NOMO-1 treated with DMSO at 0.1 percent for 48 hours (cell line): ENCODE measurements around the gene EXD3.
"Not testable (repeated sequence)": the region's sequence is repeated elsewhere in the genome, so short reads cannot be mapped to it uniquely, and the experiment has no call there.

Experiments used
- DNase-seq: peaks from one replicate; lab custom pipeline; 2025; ENCODE audit not compliant: unreplicated experiment; lab: John Stamatoyannopoulos, UW

Gene EXD3, protein sequence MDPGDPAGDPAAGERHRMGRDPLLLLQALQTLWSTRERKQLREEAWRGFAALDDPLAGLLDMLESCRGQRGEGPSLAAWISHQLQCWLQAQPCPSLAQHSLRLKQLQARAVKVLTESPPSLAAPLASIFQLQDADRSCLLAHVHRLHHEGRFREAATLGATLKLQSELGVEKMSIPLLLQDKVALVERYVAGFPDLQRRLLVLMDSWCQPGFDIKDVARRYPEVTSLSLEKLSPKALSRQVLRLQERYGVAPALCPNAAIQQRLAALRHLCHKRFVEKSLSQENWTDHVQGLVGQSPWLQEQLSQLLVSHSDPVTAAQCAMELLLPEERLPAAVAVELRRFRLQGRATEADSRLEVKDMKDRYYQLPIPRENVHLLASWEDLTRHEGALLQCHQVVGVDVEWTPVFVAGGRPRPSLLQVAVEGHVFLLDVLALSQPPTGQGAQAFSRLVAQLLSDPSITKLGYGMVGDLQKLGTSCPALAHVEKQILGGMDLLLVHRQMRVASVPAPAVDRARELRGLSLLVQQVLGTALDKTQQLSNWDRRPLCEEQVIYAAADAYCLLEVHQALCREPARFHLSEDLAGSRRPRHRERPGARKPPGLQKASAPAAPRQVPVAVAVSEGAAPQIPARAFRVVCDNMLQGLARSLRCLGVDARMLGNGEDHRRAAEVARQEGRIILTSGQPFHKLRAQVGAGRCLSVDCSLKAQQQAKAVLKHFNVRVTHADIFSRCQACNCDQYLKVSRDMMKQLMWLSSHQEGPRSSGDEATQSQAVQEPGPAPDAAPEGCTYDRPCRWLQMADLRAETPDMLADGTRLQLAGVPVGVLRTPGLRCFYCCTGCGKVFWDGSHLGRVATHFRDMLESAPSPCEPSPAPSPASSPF

DNA sequence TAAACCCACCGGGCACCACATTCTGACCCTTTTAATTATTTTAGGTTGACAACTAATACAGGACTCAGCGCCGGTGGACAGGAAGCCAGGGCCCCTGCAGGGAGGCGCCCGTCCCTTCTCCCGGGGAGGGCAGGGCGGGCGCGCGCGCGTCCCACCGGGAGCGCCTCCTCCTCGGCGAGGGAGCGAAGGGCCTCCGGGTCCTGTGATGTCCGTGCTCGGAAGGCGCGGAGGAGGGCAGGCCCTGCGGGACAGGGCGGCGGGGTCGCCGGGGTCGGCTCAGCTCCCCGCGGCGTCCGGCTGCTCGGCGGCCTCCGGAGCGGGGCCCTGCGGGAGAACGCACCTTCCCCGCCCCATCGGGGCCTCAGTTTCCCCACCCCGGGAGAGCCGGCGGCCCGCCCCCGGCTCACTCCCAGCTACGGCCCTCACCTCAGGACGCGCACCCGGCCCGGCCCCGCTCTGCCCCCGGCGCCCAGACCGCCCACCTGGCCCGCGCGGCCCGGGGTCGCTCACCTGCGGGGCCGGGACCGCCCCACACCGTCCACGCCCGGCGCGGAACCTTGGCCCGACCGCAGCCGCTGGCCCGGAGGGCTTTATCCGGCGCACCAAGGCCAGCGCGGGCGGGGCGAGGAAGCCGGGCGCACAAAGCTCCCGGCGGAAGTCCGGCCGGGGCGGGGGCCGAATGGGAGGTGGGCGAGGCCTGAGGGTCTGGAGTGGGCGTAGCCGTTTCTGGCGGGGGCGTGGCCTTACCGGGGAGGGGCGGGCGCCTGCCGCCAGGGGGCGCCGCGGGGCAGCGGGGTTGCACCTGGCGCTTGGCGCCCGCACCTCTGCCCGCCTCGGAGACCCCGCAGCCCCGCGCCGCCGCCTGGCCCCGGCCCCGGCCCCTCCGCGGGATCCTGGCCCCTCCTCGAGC, at the start of gene EXD3, which contains the start of gene NOXA1:
Gene EXD3 (minus strand): TSS at position 559 of the 910 bp plus-strand sequence. CDS start 27,805 bp downstream, outside the sequence.
Gene NOXA1 (plus strand): TSS at position 790 of the 910 bp plus-strand sequence. CDS start 137 bp downstream, outside the sequence.
- DNase-seq = peak; percentile 93

DNA sequence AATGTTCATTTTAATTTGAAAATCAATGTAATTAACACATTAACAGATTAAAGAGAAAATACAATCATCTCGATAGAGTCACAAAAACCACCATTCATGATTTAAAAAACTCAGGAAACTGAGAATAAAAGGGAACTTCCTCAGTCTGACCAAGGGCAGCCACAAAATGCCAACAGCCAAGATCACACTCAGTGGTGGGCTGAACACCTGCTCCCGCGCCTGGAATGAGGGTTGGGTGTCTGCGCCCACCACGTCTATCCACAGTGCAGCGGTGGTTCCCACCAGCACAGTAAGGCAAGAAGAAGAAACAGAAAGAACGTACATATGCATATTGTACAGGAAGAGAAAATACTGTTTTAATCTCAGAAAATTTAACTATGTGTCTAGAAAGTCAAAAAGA, 47.8 kb upstream of the EXD3 start:
- DNase-seq = peak; percentile 35

DNA sequence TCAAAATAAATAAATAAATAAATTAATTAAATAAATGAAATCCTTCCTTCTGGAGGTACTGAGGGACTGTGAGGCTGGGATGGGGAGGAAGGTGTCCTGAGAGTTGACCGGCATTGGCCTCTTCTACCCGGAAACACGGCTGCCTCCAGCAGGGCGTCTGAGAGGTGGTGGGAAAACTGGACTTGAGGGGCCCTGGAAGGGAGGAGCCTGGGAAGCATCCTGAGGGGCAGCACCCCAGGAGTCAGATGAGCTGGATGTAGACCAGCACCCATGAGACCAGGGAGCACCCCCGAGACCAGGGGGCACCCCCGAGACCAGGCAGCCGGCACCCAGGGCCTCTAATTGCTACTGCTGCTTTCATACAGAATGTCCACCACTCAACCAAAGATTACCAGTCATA, 44.9 kb upstream of the EXD3 start:
- DNase-seq = no peak

DNA sequence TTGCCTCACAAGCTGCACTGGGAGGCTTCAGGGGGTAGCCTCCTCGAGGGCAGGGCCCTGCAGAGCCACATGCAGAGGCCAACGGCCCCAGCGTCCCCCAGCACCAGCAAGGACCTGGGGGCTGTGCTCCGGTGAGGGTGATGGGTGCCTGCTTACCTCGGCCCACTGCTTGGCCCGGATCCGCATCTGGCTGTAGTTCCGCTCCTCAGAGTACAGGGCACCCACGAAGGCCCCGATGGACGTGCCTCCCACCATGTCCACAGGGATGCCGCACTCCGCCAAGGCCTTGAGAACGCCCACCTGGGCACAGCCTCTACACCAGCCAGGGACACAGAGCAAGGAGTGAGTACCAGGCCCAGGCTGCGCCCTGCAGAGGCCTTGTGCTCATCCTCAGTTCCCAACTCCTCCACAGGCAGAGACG, 44.2 kb upstream of the EXD3 start:
- DNase-seq = no peak

DNA sequence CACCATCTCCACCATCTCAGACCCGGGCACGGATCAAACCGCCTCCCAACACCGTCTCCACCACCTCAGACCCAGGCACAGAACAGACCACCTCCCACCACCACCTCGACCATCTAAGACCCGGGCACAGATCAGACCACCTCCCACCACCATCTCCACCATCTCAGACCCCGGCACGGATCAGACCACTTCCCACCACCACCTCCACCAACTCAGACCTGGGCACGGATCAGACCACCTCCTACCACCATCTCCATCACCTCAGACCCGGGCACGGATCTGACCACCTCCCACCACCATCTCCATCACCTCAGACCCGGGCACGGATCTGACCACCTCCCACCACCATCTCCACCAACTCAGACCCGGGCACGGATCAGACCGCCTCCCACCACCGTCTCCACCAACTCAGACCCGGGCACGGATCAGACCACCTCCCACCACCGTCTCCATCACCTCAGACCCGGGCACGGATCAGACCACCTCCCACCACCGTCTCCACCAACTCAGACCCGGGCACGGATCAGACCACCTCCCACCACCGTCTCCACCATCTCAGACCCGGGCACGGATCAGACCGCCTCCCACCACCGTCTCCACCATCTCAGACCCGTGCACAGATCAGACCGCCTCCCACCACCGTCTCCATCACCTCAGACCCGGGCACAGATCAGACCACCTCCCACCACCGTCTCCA, 43.6 kb upstream of the EXD3 start:
- DNase-seq = not testable (repeated sequence)

DNA sequence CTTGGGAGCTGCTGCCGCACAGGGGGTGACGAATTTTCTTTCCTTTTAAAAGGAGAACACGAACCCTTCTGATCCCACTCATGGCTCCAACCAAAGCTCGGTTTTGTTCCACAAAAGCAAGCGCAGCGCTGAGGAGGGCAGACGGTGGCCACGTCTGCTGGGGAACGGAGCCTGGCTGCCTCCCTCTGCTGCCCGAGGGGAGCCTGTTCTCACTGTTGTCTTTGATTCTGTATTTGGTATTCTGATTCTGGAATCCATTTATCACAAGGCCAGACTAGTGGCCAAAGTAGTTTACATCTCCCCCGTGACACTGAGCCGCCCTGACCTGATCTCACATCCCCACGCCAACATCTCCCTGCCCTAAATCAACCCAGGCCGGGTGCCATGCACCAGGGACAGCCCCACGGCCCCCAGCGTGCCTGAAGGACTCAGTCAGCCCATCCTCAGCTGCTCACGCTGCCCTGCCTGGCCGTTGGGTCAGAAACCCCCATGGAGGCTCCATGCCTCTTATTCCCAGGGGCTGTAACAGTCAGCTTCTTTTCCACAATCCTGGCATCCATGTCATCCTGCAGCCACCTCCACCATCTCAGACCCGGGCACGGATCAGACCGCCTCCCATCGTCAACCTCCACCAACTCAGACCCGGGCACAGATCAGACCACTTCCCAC, 42.9 kb upstream of the EXD3 start:
- no peak for DNase-seq

DNA sequence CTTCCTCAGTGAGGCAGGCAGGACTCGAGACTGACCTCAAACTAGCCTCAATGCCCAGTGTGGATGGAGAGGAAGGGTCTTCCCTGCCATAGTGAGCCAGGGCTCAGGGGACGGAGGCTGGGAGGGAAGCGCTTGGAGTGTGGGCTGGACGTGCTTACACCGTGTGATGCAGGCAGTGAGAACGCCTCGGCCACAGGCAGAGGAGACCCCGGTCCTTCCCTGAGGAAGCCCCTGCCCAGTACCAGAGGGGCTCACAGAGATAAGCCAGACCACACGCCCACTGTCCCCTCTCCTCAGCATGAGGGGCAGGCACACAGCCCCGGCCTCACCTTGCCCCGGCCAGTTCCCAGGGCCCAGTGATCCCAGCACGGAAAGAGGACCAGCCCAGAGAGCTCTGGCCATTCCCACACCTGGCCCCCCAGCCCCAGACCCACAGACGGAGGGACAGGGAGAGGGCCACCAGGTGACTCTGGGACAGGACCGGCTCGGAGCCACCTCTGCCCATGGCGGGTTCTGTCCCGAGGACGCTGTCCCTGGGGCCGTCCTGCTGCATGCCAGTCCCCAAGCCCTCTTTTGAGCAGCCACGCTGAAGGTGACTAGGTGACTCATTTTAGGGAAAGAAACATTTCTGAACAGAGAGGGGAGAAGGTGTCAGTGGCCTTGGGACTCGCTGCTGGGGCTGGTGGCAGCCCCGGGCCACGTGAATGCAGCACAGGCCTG, 42.2 kb upstream of the EXD3 start:
- no peak for DNase-seq

DNA sequence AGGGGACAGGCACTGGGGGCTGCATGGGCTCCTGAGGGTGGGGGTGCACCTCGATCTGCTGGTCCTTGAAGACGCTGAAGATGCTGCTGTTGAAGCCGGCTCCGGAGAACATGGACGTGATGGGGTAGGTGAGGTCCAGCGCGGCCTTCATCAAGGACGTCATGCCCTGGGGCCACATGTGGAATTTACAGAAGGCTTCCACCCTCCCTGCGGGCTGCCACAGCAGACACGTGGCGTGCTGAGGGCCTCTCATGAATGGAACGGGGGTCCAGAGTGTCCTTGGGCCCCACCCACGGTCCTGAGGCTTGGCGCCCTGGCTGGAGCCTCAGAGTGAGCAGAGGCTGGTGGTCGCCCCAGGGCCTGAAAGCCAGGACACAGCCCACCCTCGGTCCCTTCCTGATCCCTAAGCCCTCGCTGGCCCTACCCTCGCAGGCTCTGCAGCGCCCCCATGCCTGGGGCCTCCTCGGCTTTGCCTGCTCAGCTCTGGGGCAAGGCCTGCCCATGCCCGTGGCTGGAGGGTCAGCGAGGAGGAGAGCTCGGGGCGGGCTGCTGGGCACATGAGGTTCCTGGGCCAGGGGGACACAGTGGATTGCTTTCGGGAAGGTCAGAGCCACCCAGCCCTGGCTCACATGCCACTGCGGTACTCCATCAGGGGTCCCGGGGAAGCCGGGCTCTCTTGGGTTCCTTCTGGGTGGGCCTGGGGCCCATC, 41.5 kb upstream of the EXD3 start:
- no peak for DNase-seq

DNA sequence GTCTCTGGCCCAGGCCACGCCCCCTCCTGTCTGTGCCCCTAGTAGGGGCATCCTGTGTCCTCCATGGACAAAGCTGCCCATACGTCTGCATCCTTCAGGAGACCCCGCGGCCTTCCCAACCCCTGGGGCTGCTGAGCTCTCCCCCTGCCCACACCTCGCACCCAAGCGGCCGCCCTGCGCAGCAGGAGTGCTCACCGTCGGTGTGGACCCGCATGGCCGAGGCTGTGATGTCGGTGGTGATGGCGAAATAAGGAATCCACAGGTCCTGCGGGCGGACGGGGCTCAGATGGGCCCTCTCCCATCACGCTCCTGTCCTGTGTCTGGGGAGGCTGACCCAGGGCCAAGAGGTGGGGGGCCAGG, 40.9 kb upstream of the EXD3 start:
- DNase-seq = no peak

DNA sequence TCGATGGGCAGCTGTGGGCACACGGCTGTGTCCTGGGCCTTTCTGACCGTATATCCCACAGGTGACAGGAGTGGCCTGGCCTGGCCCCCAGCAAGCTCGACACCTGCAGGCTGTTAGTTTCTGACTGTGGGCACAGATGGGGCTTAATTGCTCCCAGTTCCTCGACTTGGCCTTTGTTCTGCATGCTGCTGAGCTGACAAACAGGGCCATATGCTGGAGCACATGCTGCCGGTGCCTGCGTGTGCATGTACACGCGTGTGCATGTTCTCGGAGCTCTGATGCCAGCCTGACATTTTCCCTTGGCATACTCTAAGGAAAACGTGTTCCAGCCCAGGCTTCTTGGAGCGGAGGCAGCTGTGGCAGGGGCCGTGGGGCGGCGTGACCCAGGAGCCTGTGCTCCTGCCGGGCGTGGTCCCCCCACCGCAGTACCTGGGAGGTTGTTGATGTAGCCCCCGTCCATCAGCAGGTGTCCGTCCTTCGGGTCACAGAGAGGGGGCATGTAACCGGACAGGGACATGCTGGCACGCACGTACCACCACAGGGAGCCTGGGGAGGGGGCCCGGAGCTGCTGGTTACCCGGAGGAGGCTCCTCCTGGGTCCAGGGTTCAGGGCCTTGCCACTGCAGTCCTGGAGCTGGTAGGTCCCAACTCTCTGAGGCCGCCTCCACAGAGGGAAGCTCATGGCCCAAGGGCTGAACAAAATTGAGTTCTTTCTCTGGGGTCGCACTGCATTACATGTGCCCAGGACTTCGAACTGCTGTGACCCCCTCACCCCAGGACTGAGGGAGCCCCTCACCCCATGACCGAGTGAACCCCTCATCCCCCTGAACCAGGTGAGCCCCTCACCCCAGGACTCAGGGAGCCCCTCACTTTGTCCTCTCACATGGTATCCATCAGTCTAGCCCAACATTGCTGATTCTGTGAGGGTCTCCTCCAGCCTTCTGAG, 40.3 kb upstream of the EXD3 start:
- DNase-seq = no peak

DNA sequence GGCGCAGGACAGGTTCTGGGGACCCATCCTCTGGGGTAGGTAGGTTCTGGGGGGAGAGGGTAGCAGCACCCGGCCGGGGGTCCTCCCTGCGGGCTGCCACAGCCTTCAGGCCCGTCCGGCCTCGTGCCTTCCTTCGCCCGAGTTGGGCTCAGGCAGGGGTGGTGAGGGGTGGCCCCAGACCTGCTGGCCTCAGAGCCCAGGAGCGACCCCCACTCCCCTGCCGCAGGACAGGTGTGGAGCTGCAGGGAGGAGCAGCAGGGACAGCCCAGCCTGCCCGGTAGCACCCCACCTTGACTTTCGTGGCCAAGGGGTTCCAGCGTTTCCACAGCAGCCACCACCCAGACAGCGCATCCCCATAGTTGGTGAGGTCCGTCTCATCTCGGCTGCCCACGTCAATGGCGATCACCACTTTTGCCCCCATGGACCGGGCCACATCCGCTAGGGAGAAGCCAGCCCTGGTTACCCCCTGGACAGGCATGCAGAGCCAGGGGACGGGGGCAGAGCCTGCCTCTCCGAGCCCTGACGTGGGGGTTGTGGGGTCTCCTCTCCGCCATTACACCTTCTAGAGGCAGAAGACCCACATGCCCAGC, 39.5 kb upstream of the EXD3 start:
- DNase-seq = no peak

DNA sequence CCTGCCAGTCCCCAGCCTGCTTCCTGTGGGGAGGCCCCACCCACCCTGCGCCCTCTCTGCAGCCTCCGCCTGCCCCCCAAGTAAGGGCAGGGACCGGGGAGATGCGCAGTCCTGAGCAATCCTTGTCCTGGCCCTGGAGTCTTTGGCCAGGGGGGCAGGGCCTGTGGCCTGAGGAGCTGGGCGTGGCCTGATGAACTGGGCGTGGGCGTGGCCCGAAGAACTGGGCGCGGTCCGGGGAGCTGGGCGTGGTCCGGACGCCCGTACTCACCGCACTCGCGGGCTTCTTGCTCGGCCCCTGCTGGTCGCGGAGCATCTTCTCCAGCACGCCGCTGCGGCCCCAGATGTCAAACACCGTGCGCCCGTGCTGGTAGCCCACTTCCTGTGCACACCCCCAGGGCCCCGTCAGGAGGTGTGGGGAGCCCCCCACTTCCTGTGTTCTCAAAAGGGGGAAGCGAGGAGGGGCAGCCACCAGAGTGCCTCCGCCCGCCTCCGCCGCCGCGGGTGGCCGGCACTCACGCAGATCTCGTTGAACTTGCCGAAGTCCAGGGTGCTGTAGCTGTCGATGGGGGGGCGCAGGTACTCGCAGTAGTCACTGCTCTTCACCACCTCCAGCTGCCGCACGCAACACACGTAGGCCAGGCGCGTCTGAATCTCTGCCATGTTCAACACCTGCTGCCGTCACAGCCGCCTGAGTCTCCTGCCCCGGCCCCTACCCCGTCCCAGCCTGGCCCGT, 38.9 kb upstream of the EXD3 start:
- peak; percentile 58 for DNase-seq

DNA sequence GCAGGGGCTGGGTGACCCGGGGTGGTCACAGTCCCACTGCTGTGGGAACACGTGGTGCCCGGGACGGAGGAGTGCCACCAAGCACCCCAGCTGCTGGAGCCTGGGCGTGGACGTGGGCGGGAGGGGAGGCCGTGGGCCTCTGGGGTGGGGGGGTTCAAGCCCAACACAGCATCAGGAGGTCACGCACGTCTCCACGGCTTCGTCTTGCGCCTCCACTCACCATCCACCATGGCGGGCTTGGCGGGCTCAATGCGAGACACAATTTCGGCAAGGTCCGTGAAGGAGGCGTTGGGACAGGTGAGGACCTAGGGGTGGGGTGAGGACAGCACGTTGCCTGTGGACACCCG, 38.3 kb upstream of the EXD3 start:
- DNase-seq = no peak

DNA sequence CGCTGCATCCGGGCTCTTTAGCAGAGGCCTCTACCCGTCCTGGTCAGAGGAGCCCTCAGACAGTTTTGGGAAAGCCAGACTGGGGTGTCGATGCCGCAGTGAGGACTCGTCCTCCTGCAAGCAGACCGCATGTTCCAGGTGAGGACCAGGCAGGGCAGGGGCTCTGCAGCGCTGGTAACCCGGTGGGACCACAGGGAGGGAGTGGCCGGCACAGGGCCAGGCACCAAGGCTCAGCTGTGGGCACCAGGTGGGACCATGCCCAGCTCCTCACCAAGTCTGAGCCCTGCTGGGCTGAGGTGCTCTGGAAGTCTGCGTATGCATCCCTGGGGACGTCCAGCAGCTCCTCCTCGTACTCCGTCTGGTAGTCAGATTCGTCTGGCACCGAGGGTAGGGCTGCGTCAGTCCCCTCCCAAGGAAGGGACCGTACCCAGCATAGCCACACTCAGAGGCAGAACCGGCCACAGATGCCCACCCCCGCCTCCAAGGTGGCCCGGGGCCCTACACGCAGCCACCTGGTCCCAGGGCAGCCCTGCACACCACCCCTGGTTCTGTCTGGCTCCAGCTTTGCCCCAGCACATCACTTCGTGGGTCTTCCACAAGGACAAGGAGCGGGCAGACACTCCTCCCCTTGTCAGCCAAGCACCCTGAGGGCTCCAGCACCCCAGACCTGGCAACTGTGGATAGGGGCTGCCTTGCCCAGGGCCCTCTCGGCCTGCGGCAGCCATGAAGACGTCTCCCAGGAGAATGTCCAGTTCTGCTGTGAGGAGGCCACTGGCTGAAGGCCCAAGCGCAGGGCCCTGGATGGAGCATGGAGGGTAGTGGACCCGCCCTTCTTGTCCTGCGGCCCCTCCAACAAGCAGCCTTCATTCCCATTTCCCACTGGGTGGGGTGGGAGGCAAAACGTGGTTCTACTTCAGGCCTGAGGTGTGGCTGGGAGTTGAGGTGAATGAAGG, 37.7 kb upstream of the EXD3 start:
- DNase-seq = no peak

DNA sequence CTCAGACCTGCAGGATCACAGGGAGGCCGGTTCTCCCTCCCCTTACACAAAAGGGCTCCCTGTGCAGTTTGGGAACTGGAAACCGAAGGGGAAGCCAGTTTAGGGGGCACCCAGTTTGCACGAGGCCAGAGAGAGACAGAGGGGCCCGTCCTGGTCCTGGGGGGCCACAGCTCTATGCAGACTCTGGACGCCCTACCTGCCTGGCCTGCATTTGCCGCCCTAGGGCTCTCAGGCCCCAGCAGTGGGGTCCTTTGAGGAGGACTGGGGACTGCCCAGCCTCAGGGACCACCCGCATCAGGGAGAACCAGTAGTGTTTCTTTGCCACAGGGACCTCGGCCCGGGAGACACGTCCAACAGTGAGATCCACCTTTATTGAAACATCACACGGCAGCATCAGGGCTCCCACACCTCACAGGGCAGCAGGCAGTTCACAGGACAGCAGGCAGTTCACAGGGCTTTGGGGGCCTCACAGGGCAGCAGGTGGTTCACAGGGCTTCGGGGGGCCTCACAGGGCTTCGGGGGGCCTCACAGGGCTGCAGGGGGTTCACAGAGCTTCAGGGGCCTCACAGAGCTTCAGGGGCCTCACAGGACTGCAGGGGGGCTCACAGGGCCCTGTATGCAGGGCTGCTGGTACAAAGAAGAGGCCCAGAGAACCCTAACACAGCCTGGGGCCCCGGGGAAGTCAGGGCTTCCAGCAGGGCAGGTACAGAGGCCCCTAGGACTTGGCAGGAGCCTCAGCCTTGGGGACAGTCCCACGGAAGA, 36.8 kb upstream of the EXD3 start:
- DNase-seq = no peak
